Esophagus muscularis mucosa (tissue), 4 donors: Measurements from ENCODE around the gene SLC12A8.

Experiments used
- EP300 ChIP-seq: sonication (generic); formaldehyde crosslinking; IDR thresholded peaks from one replicate; pipeline ENCODE4 v1.6.1; 2017; ENCODE audit warnings: antibody characterized with exemption
- POLR2A ChIP-seq: fragments of 450-650 bp; IDR thresholded peaks from one replicate; pipeline ENCODE4 v1.6.1; 2017; ENCODE audit warnings: antibody characterized with exemption, moderate library complexity, mild to moderate bottlenecking, low read depth
- TF ChIP-seq, protein P1 (sequence below), 3 experiments: fragments of 200-600 bp in 2 of 3; fragments of 450-650 bp in 1 of 3; sonication (generic) in 2 of 3; IDR thresholded peaks; one replicate each; pipeline ENCODE4 v1.5.1; 2017 to 2019; ENCODE audit warnings: antibody characterized with exemption in 3 of 3, mild to moderate bottlenecking in 2 of 3, moderate library complexity in 1 of 3

DNA sequence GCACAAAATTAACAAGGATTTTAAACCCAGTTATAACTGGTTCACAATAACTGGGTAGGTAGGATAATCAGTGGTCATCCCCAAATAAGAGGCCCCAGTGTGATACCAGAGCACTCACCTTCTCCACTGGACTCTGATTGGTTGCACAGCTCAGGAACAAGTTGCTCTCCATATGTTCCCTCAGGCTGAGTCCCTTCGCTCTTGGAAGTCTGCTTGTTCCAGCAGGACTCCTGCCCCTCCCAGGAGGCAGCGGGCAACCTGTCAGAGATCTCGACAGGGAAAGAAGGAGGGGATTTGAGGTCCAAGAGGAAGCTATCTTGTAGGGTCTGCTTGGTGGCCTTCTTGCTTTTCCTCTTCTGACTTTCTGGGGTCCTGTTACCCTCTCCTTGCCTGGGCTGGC is 105.2 kb downstream of the SLC12A8 start:
- no peak for TF ChIP-seq POLR2A
- TF ChIP-seq, protein P1, sequence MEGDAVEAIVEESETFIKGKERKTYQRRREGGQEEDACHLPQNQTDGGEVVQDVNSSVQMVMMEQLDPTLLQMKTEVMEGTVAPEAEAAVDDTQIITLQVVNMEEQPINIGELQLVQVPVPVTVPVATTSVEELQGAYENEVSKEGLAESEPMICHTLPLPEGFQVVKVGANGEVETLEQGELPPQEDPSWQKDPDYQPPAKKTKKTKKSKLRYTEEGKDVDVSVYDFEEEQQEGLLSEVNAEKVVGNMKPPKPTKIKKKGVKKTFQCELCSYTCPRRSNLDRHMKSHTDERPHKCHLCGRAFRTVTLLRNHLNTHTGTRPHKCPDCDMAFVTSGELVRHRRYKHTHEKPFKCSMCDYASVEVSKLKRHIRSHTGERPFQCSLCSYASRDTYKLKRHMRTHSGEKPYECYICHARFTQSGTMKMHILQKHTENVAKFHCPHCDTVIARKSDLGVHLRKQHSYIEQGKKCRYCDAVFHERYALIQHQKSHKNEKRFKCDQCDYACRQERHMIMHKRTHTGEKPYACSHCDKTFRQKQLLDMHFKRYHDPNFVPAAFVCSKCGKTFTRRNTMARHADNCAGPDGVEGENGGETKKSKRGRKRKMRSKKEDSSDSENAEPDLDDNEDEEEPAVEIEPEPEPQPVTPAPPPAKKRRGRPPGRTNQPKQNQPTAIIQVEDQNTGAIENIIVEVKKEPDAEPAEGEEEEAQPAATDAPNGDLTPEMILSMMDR (IDR thresholded peaks at IDR 0.05) = no peak
- TF ChIP-seq EP300 = no peak
